SK-N-SH treated with all-trans-retinoic acid at 6 μM for 48 hours (cell line): ENCODE results near the gene TMEM208.

Experiments
- ESRRG ChIP-seq: fragments of 250-450 bp; sonication (Bioruptor Pico); IDR thresholded peaks from 2 replicates; pipeline ENCODE4 v1.6.1; 2021; ENCODE audit warnings: mild to moderate bottlenecking
- RARB ChIP-seq: fragments of 250-450 bp; sonication (Bioruptor Pico); IDR thresholded peaks from 2 replicates; pipeline ENCODE4 v1.8.0; 2021; ENCODE audit warnings: mild to moderate bottlenecking, moderate library complexity
- TSHZ2 ChIP-seq: fragments of 250-450 bp; sonication (Bioruptor Pico); IDR thresholded peaks from 2 replicates; pipeline ENCODE4 v1.5.0; 2020; ENCODE audit warnings: mild to moderate bottlenecking, moderate library complexity
- ZNF8 ChIP-seq: fragments of 450-650 bp; formaldehyde crosslinking; IDR thresholded peaks from 2 replicates; pipeline ENCODE4 v1.5.0; 2020; ENCODE audit warnings: mild to moderate bottlenecking, moderate library complexity

- no peak for TF ChIP-seq ZNF8
- TF ChIP-seq RARB (CRISPR knock-in tag) = no peak
- no peak for TF ChIP-seq TSHZ2
- no peak for TF ChIP-seq ESRRG (CRISPR knock-in tag)
These were observed 11.2 kb upstream of the TMEM208 start for GRCh38 chr16:67215706-67216105.
